ENCODE measurements around the gene CHCHD3.

The CHCHD3 gene

DNA sequence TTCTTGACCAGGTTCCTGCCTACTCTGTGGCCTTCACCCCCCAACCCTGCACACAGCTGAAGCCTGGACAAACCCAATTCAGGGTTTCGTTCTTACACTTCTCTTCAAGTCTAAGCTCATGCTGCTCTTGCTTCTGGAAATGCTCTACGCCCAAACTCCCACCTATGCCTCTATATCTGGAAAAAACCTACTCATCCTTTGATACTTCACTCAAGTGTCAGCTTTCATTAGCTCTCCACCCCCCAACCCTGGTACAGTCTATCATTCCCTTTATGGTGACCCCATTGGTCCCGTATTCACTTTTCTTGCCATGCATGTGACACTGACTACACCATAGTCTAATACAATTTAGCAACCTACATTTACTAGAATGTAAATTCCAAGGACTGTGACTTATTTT lies 284.7 kb downstream of the CHCHD3 start:
- H3K4me1 ChIP-seq (ENCODE audit: insufficient read depth, low read length, poor library complexity, severe bottlenecking) = no peaks in the 10 kb centered on the region

DNA sequence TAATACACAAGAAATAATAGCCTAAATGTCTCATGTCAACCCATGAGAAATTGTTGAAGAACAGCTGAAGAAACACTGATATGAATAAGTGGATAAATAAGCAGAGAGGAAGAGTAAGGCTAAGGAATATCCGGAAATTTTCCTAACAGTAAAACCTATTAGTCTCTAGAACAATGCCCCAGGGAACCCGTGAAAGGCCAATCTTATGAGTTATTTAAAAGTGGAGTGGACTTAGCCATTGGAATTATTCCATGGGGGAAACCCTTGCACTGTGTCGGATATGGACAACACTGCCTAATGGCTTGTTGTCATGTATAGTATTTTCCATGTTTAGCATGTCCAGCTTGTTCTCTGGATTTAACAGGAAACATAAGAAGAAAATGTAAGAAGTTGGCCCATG lies 288.4 kb downstream of the CHCHD3 start:
- no peak overlapping the region for H3K9ac ChIP-seq (ENCODE audit: low read depth, low read length, poor library complexity, severe bottlenecking)
- no peaks in the 10 kb centered on the region for H4K20me1 ChIP-seq (ENCODE audit: insufficient read depth, low read length, poor library complexity, severe bottlenecking)
- H3K4me3 ChIP-seq (ENCODE audit: low read length, poor library complexity, severe bottlenecking) = no peak overlapping the region
- H2AFZ ChIP-seq (ENCODE audit: low read length) = no peak overlapping the region
- H3K4me1 ChIP-seq (ENCODE audit: insufficient read depth, low read length, poor library complexity, severe bottlenecking) = no peaks in the 10 kb centered on the region
- peaks cover 49% of the 10 kb centered on the region; the same call in 1 of the 2 replicates for H3K36me3 ChIP-seq (ENCODE audit: insufficient read depth, low read length)
- no peaks in the 10 kb centered on the region for H3K27me3 ChIP-seq (ENCODE audit: insufficient read depth, low read length, poor library complexity, severe bottlenecking)
- H3F3A ChIP-seq (ENCODE audit: low read depth) = no peaks in the 10 kb centered on the region
- H3K9me3 ChIP-seq (ENCODE audit: insufficient read depth, low read depth, low read length) = no peaks in the 10 kb centered on the region
- TF ChIP-seq EZH2phosphoT487 (IDR thresholded peaks at IDR 0.05; ENCODE audit: borderline replicate concordance) = no peak
- no peak for TF ChIP-seq CTCF (conservative IDR thresholded peaks at IDR 0.05; ENCODE audit: low read length)
- no peak overlapping the region for H3K4me2 ChIP-seq (ENCODE audit: low read depth, low read length, poor library complexity, severe bottlenecking)
- no peaks in the 10 kb centered on the region for H3K9me2 ChIP-seq (replicated peaks; ENCODE audit: low read depth, low read length)
- H3K79me2 ChIP-seq (ENCODE audit: insufficient read depth, low read length) = no peaks in the 10 kb centered on the region

More for the DNA sequence above, 284.7 kb downstream of the CHCHD3 start:
- TF ChIP-seq CTCF (conservative IDR thresholded peaks at IDR 0.05; ENCODE audit: low read length) (no peak), EZH2phosphoT487 (IDR thresholded peaks at IDR 0.05; ENCODE audit: borderline replicate concordance) (no peak)
- H3K79me2 ChIP-seq (ENCODE audit: insufficient read depth, low read length) = no peaks in the 10 kb centered on the region
- no peak overlapping the region for H3K4me2 ChIP-seq (ENCODE audit: low read depth, low read length, poor library complexity, severe bottlenecking)
- H3K9ac ChIP-seq (ENCODE audit: low read depth, low read length, poor library complexity, severe bottlenecking) = no peak overlapping the region
- H3K9me3 ChIP-seq (ENCODE audit: insufficient read depth, low read depth, low read length) = no peaks in the 10 kb centered on the region
- no peak overlapping the region for H2AFZ ChIP-seq (ENCODE audit: low read length)
- H3K4me3 ChIP-seq (ENCODE audit: low read length, poor library complexity, severe bottlenecking) = no peak overlapping the region
- no peaks in the 10 kb centered on the region for H3F3A ChIP-seq (ENCODE audit: low read depth)
- no peaks in the 10 kb centered on the region for H3K27me3 ChIP-seq (ENCODE audit: insufficient read depth, low read length, poor library complexity, severe bottlenecking)
- peaks cover 34% of the 10 kb centered on the region; the same call in 1 of the 2 replicates for H3K36me3 ChIP-seq (ENCODE audit: insufficient read depth, low read length)
- no peaks in the 10 kb centered on the region for H3K9me2 ChIP-seq (replicated peaks; ENCODE audit: low read depth, low read length)
- no peaks in the 10 kb centered on the region for H4K20me1 ChIP-seq (ENCODE audit: insufficient read depth, low read length, poor library complexity, severe bottlenecking)

DNA sequence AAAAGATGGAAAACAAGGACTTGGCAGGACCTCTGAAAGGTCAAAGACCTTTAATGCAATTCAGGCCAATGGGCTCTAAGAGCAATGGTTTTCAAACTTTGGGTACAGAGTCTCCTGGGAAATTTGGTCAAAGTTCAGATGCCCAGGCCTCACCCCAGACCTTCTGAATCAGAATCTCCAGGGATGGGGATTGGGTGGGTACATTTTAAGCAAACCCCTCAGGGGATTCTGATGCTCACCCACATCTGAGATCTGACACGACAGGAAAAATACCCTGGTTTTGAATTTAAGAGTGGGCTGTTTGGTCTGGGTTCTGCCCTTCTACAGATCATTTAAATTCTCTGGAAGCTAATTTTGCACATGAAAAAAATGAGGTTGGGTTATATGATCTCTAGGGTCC lies 290.9 kb downstream of the CHCHD3 start:
- Histone ChIP-seq H3K4me1 (ENCODE audit: insufficient read depth, low read length, poor library complexity, severe bottlenecking) (no peaks in the 10 kb centered on the region), H3K36me3 (ENCODE audit: insufficient read depth, low read length) (peaks cover 59% of the 10 kb centered on the region; the same call in 1 of the 2 replicates)

More for the DNA sequence above, 290.9 kb downstream of the CHCHD3 start:
- Histone ChIP-seq H3K9me3 (ENCODE audit: insufficient read depth, low read depth, low read length) (no peaks in the 10 kb centered on the region), H3K4me3 (ENCODE audit: low read length, poor library complexity, severe bottlenecking) (no peak overlapping the region), H3K79me2 (ENCODE audit: insufficient read depth, low read length) (no peaks in the 10 kb centered on the region), H4K20me1 (ENCODE audit: insufficient read depth, low read length, poor library complexity, severe bottlenecking) (no peaks in the 10 kb centered on the region), H3K9ac (ENCODE audit: low read depth, low read length, poor library complexity, severe bottlenecking) (no peak overlapping the region), H3K27me3 (ENCODE audit: insufficient read depth, low read length, poor library complexity, severe bottlenecking) (no peaks in the 10 kb centered on the region), H2AFZ (ENCODE audit: low read length) (no peak overlapping the region), H3K9me2 (replicated peaks; ENCODE audit: low read depth, low read length) (no peaks in the 10 kb centered on the region), H3F3A (ENCODE audit: low read depth) (no peaks in the 10 kb centered on the region), H3K4me2 (ENCODE audit: low read depth, low read length, poor library complexity, severe bottlenecking) (no peak overlapping the region)
- no peak for TF ChIP-seq CTCF (conservative IDR thresholded peaks at IDR 0.05; ENCODE audit: low read length)
- no peak for TF ChIP-seq EZH2phosphoT487 (IDR thresholded peaks at IDR 0.05; ENCODE audit: borderline replicate concordance)
